ENCODE results near the gene SLC34A1.

GRCh38 chr5:177437623-177438022 is 53.4 kb downstream of the SLC34A1 start:
- TF ChIP-seq, protein P1, sequence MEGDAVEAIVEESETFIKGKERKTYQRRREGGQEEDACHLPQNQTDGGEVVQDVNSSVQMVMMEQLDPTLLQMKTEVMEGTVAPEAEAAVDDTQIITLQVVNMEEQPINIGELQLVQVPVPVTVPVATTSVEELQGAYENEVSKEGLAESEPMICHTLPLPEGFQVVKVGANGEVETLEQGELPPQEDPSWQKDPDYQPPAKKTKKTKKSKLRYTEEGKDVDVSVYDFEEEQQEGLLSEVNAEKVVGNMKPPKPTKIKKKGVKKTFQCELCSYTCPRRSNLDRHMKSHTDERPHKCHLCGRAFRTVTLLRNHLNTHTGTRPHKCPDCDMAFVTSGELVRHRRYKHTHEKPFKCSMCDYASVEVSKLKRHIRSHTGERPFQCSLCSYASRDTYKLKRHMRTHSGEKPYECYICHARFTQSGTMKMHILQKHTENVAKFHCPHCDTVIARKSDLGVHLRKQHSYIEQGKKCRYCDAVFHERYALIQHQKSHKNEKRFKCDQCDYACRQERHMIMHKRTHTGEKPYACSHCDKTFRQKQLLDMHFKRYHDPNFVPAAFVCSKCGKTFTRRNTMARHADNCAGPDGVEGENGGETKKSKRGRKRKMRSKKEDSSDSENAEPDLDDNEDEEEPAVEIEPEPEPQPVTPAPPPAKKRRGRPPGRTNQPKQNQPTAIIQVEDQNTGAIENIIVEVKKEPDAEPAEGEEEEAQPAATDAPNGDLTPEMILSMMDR (conservative IDR thresholded peaks at IDR 0.05; ENCODE audit: low read length) = no peak
- no peak for TF ChIP-seq EZH2phosphoT487 (IDR thresholded peaks at IDR 0.05; ENCODE audit: borderline replicate concordance, low read depth, low read length)

Data from OCI-LY7 (cell line).